GM18502 (cell line): ENCODE measurements around the gene MRPL39.
A peak's percentile ranks its signal among the peaks of the same experiment; 100 is the strongest.
"Not testable (repeated sequence)": the region's sequence is repeated elsewhere in the genome, so short reads cannot be mapped to it uniquely, and the experiment has no call there.

Source experiments
- ATAC-seq: cut with Tn5 transposase; IDR thresholded peaks from one replicate; pipeline ENCODE4 v1.9.1; 2021; ENCODE audit warnings: mild to moderate bottlenecking; ENCODE audit not compliant: unreplicated experiment, poor library complexity

MRPL39 gene

GRCh38 chr21:25607151-25608043, at the start of gene MRPL39:
Gene MRPL39 (minus strand): TSS chr21:25607481. CDS start chr21:25607475, 6 bp downstream.
- peak; percentile 94 for ATAC-seq

GRCh38 chr21:25656412-25656811, 49.1 kb upstream of the MRPL39 start:
- ATAC-seq, result no peak

GRCh38 chr21:25649146-25649545, 41.9 kb upstream of the MRPL39 start:
- no peak for ATAC-seq

GRCh38 chr21:25647647-25648046, 40.4 kb upstream of the MRPL39 start:
- ATAC-seq, result no peak

GRCh38 chr21:25646474-25646873, 39.2 kb upstream of the MRPL39 start:
- ATAC-seq, result no peak

GRCh38 chr21:25643486-25643885, 36.2 kb upstream of the MRPL39 start:
- ATAC-seq, result no peak

GRCh38 chr21:25640943-25641292, 33.6 kb upstream of the MRPL39 start:
- ATAC-seq, result no peak

GRCh38 chr21:25640202-25640942, 33.1 kb upstream of the MRPL39 start:
- peak; percentile 35 for ATAC-seq

GRCh38 chr21:25639551-25640201, 32.4 kb upstream of the MRPL39 start:
- peak; percentile 81 for ATAC-seq

- peak; percentile 60 for ATAC-seq
Measured at GRCh38 chr21:25638660-25639550, 31.6 kb upstream of the MRPL39 start, which contains the start of gene JAM2. Gene JAM2 (plus strand): TSS chr21:25639258. CDS start chr21:25639822, 564 bp downstream.

GRCh38 chr21:25637851-25638659, 30.8 kb upstream of the MRPL39 start:
- ATAC-seq, result no peak

- ATAC-seq, result no peak
Measured at GRCh38 chr21:25636727-25637126, 29.4 kb upstream of the MRPL39 start.

GRCh38 chr21:25635310-25635709, 28.0 kb upstream of the MRPL39 start:
- no peak for ATAC-seq

- ATAC-seq, result no peak
Measured at GRCh38 chr21:25632296-25632695, 25.0 kb upstream of the MRPL39 start.

- no peak for ATAC-seq
Measured at GRCh38 chr21:25626757-25627156, 19.5 kb upstream of the MRPL39 start.

- not testable (repeated sequence) for ATAC-seq
Measured at GRCh38 chr21:25625776-25626555, 18.7 kb upstream of the MRPL39 start.

GRCh38 chr21:25625036-25625435, 17.8 kb upstream of the MRPL39 start:
- no peak for ATAC-seq

- ATAC-seq, result no peak
Measured at GRCh38 chr21:25624511-25624910, 17.2 kb upstream of the MRPL39 start.
